GM18520 (cell line): ENCODE data around the gene DEFB108B.
"Not testable (repeated sequence)": the region's sequence is repeated elsewhere in the genome, so short reads cannot be mapped to it uniquely, and the experiment has no call there.

ENCODE experiments used
- ATAC-seq: cut with Tn5 transposase; IDR thresholded peaks from one replicate; pipeline ENCODE4 v1.9.1; 2021; ENCODE audit not compliant: unreplicated experiment

The DEFB108B gene, protein sequence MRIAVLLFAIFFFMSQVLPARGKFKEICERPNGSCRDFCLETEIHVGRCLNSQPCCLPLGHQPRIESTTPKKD

DNA sequence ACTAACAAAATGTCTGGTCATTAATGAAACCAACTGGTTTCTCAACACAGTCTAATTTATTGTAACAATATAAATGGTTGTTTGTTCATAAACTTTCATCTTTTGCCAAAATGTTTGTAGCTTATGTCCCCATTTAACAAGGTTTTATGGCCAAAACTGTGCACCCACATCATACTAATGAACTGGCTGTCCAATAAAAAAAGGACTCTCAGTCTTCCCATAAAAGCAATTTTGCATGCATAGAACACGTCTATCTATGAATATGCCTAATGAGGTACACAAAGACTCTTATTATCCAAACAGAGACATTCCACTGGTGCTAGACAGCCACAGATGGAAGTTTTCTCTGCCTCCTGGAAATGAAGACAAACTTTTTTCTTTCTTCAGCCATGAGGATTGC, at the start of gene DEFB108B:
Gene DEFB108B (plus strand): TSS at position 390 of the 400 bp plus-strand sequence. CDS start 0 bp downstream, at position 390.
- ATAC-seq, result not testable (repeated sequence)

GRCh38 chr11:71786114-71786847, 46.7 kb upstream of the DEFB108B start:
- ATAC-seq, result not testable (repeated sequence)

DNA sequence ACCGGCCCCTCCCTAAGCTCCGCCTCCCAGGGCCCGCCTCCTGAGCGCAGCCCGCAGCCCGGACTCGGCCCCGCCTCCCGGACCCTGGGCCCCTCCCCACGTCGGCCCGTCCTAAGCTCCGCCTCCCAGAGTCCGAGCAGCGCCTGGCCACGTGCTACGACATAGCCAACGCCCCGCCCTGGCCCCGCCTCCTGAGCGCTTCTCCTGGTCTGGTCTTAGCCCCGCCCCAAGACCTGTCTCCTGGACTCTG, 46.2 kb upstream of the DEFB108B start:
- ATAC-seq, result peak; percentile 95

DNA sequence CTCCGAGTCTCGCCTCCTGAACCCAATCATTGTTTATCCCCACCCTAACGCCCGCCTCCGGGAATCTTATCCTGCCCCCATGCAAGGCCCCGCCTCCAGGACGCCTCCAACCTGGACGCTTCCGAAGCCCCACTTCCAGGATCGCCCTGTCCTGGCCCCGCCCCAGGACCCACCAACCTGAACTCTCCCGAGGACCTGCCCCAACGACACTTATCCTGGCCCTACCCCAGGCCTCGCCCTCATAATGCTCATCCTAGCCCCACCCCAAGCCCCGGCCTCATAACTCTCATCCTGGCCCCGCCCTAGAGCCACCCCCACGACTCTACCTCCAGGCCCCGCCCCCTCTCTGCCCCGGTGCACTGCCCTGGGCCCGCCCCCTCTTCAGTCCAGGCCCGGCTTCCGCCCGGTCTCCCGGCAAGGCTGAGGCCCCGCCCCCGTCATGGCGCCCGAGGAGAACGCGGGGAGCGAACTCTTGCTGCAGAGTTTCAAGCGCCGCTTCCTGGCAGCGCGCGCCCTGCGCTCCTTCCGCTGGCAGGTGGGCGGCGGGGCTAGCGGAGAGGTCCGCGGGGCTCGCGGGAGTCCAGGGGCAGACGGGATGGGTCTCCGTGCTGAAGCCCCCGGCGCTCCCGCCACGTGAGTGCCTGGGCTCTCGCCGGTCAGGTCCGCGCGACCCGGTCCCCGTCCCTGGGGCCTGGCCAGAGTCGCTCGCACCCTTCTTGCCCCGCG, 45.7 kb upstream of the DEFB108B start:
- ATAC-seq, result peak; percentile 45

DNA sequence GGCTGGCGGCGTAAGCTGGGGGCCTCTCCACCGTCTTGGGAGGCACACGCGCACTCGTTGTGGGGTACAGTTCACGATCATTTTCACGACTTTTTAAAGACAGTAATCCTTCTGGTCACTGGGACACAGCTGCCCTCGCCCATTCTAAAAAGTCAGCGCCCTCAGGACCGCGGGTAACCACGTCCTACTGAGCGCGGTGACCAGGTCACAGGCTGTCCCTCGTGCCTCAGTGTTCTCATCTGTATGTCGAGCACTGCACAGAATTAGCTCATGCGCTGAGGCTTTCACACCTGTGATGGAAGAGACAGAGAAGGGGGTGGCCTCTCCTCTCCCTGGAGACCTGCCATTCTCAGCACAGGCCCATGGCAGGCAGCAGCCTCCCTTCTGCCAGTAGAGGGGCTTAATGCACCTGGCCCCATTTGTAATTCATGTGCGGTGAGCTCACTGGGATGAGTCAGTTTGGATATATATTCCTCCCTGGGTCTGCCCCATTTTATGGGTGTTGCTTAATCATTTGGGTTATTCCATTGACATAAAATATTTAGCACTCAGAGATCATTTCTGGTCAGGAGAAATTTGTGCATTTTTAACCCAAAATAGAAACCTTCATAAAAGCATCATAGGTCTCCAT, 45.1 kb upstream of the DEFB108B start:
- ATAC-seq, result not testable (repeated sequence)

DNA sequence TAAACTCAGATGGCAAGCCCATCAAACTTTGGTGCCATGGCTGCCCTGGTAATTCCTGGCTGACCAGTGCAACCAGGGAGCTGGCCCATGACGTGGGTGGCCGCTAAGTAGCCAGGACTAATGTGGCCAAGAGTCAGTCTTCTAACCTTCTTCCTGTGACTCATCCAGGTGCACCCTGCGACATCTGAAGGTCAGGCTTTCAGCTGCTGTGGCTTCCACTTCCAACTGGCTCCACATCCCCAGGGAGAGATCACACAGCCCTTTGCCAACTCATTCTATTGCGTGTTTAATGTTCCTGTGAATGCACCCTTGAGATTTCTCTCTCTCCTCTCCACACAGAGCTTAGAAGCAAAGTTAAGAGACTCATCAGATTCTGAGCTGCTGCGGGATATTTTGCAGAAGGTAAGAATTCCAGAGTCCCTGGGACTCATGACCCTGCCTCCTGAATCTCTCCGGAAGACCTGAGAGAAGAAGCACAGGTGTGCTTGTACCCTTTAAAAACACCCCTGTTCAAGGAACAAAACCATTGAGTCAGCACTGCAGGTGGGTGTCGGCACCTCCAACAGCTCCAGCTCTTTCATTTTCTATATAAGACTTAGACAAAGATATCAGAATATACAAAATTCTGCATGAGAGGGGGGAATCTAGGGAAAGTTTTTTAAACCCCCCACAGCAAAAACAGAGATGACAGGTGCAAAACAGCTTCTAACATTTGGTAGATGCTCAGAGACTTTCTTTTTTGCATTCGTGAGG, 43.4 kb upstream of the DEFB108B start:
- not testable (repeated sequence) for ATAC-seq

GRCh38 chr11:71791111-71791510, 41.9 kb upstream of the DEFB108B start:
- ATAC-seq, result not testable (repeated sequence)

- ATAC-seq, result not testable (repeated sequence)
Observed at GRCh38 chr11:71792621-71793235, 40.3 kb upstream of the DEFB108B start.

DNA sequence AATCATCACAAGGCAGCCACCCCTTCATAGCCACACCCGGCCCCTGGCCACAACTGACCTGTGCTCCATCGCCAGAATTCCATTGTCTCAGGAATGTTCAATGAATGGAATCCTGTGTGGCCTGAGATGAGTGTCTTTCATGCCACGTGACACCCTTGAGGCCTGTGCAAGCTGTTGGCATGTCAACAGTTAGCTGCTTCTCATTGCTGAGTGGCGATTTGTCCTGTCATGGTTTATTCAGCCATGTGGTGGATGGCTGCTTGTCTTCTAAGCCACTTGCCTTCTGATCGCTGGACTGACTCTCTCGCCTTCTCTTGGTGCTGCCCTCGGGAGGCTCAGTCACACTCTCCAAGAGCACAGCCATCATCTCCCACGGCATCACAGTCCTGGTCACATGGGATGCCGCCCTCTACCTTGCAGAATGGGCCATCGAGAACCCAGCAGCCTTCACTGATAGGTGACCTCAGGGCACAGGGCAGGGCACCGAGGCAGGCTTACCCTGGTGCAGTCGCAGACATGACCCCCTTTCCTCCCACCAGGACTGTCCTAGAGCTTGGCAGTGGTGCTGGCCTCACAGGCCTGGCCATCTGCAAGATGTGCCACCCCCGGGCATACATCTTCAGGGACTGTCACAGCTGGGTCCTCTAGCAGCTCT, 38.5 kb upstream of the DEFB108B start:
- ATAC-seq, result not testable (repeated sequence)

DNA sequence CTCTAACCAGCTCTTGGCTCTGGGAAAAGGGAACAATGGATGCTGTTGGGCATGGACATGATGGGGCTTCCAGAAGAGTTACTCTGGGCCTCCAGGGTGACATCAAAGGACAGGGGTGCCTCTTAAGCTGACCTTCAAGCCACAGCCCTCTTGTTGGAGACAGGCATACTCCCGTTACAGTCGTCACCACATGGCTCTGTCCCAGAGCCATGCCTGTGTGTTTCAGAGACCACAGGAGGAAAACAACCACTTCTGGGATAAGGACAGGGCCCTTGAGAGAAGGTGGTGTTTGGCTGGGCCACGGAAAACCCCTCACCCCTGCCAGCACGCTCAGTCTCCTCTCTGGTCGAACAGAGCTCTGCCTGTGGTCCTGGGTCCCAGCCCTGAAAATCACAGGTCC, 37.8 kb upstream of the DEFB108B start:
- not testable (repeated sequence) for ATAC-seq

DNA sequence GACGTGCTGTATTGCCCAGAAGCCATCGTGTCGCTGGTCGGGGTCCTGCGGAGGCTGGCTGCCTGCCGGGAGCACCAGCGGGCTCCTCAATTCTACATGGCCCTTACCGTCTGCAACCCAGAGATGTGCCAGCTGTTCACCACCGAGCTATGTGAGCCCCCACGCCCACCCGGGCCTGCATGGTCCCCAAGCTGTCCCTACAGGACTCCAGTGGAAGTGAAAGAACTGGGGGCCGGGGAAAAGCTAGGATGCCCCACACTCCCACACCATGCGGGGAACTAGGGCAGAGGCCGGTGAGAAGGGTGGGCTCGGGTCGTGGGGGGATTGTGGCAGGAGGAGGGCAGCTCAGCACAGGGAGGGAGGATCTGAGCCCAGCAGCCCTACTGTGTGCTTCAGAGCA, 37.0 kb upstream of the DEFB108B start:
- not testable (repeated sequence) for ATAC-seq

DNA sequence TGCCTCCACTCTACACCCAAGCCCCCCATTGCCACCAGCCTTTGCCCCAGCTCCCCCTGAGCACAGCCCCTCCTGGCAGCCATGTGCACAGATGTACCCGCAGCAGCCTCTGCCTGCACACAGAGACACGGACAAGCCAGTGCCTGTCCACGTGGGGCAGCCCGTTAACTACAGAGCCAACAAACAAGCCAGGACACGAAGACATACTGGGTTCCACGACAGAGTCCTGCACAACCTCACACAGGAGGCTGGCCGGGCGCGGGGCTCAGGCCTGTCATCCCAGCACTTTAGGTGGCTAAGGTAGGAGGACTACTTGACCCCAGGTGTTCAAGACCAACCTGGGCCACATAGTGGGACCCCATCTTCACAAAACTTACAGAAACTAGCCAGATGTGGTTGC, 36.2 kb upstream of the DEFB108B start:
- not testable (repeated sequence) for ATAC-seq

- ATAC-seq, result not testable (repeated sequence)
Observed at GRCh38 chr11:71799556-71800128, 33.4 kb upstream of the DEFB108B start.

DNA sequence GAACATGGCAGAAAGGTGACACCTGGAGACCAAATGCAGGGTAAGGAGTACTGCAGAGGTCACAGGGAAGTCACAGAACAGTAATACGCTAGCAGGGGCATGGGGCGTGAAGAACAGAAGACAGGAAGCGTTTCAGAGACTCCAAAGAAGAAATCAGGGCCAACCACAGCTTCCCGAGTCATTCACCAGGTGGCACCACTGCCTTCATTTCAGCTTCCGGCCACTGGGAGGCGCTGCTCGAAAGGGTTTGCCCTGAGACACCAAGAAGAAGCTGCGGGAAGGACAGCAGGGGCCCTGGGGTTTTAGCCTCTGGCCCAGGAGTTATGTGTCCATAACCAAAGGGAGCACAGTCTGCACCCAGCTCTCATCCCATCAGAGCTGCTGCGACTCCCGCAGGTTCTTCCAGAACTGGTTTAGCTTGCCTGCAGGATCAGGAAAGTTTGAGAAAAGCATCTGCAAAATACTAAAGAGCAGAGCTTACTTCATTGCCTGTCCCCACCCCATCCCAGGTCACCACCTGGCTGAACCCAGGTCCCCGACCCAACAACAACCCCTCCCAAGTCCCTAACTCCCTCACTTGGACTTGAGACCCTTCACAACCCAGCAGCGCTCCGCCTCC, 32.6 kb upstream of the DEFB108B start:
- not testable (repeated sequence) for ATAC-seq

GRCh38 chr11:71801026-71801425, 32.0 kb upstream of the DEFB108B start:
- ATAC-seq, result not testable (repeated sequence)

DNA sequence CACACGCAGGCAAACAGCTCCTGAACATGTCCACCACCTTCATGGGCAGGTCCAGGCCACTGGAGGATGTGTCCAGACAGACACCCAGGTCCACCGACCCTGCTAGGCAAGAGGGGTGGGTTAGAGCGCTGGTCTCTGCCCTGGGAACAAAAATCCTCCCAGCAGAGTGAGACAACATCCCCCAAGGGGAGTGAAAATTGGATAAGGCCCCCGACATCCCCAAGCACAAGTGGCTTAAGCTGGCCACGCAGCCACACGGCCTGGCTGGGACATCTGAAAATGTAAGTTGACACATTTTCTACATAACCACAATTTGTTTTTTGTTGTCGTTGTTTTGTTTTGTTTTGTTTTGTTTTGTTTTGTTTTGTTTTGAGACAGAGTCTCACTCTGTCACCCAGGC, 30.1 kb upstream of the DEFB108B start:
- ATAC-seq, result not testable (repeated sequence)

DNA sequence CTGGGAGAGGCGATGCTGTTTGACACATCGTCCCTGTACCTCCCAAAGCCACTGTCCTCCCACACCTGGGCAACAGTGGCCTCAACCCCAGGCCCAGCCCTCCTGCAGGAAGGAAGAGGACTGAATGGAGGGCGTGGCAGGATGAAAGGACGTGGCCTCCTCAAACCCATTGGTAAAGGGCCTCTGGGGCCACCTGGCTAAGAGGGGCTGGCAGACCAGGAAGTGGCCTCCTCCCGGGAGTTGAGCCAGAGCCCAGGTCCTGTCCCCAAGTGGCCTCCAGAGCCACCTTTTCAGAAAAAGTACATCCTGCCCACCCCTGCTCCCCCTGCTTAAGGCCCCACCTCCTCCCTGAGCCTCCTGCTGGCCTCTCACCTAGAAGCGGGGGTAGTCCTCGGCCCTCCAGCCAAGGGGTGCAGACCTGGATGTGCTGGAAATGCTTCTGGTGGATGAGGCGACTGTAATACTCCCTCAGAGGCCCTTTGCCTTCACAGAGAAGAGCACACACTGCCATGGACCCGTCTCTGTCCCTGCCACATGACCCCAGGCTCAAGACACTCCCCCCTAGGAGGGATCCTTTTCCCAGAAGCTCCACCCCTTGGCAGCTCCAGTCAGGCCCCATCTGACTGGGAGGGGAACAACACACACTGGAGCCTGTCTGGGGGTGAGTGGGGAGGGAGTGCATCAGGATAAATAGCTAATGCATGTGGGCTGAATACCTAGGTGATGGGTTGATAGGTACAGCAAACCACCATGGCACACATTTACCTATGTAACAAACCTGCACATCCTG, 28.6 kb upstream of the DEFB108B start:
- ATAC-seq, result not testable (repeated sequence)

- not testable (repeated sequence) for ATAC-seq
Observed at GRCh38 chr11:71812529-71812928, 20.5 kb upstream of the DEFB108B start.
